SK-N-SH treated with all-trans-retinoic acid at 6 μM for 48 hours (cell line): ENCODE results near the gene DSCAM.

ENCODE experiments used
- ATAC-seq: fragments of 200-7000 bp; cut with Tn5 transposase; 3 replicates; pipeline ENCODE4 v1.9.1; 2020; ENCODE audit warnings: mild to moderate bottlenecking, moderate library complexity
- CSDC2 ChIP-seq: fragments of 250-450 bp; sonication (Bioruptor Pico); IDR thresholded peaks from 2 replicates; pipeline ENCODE4 v1.5.0; 2020; ENCODE audit warnings: mild to moderate bottlenecking, moderate library complexity
- ESRRG ChIP-seq: fragments of 250-450 bp; sonication (Bioruptor Pico); IDR thresholded peaks from 2 replicates; pipeline ENCODE4 v1.6.1; 2021; ENCODE audit warnings: mild to moderate bottlenecking
- GLIS3 ChIP-seq: fragments of 250-450 bp; sonication (Bioruptor Pico); IDR thresholded peaks from 2 replicates; pipeline ENCODE4 v1.5.0; 2020; ENCODE audit warnings: mild to moderate bottlenecking, moderate library complexity
- ISL1 ChIP-seq: fragments of 250-450 bp; sonication (Bioruptor Pico); IDR thresholded peaks from 2 replicates; pipeline ENCODE4 v2.1.2; 2022; ENCODE audit warnings: mild to moderate bottlenecking, moderate library complexity
- PPARA ChIP-seq: fragments of 250-450 bp; sonication (Bioruptor Pico); IDR thresholded peaks from 2 replicates; pipeline ENCODE4 v1.5.0; 2020; ENCODE audit warnings: mild to moderate bottlenecking, borderline replicate concordance
- RARB ChIP-seq: fragments of 250-450 bp; sonication (Bioruptor Pico); IDR thresholded peaks from 2 replicates; pipeline ENCODE4 v1.8.0; 2021; ENCODE audit warnings: mild to moderate bottlenecking, moderate library complexity
- SNAI2 ChIP-seq: fragments of 250-450 bp; sonication (Bioruptor Pico); IDR thresholded peaks from 2 replicates; pipeline ENCODE4 v1.5.0; 2020; ENCODE audit warnings: mild to moderate bottlenecking, moderate library complexity
- TOX ChIP-seq: fragments of 250-450 bp; sonication (Bioruptor Pico); IDR thresholded peaks from 2 replicates; pipeline ENCODE4 v1.8.0; 2021; ENCODE audit warnings: mild to moderate bottlenecking, moderate library complexity, borderline replicate concordance
- TSHZ2 ChIP-seq: fragments of 250-450 bp; sonication (Bioruptor Pico); IDR thresholded peaks from 2 replicates; pipeline ENCODE4 v1.5.0; 2020; ENCODE audit warnings: mild to moderate bottlenecking, moderate library complexity
- ZC3H10 ChIP-seq: fragments of 250-450 bp; sonication (Bioruptor Pico); IDR thresholded peaks from 2 replicates; pipeline ENCODE4 v1.5.1; 2021; ENCODE audit warnings: mild to moderate bottlenecking, moderate library complexity
- ZFP3 ChIP-seq: fragments of 250-450 bp; sonication (Bioruptor Pico); IDR thresholded peaks from 2 replicates; pipeline ENCODE4 v1.5.0; 2020; ENCODE audit warnings: mild to moderate bottlenecking, moderate library complexity
- ZFP30 ChIP-seq: fragments of 450-650 bp; formaldehyde crosslinking; IDR thresholded peaks from 2 replicates; pipeline ENCODE4 v1.5.0; 2022; ENCODE audit warnings: mild to moderate bottlenecking, moderate library complexity
- ZNF565 ChIP-seq: fragments of 450-650 bp; formaldehyde crosslinking; conservative IDR thresholded peaks from 2 replicates; pipeline ENCODE4 v1.5.0; 2020; ENCODE audit warnings: low read depth, mild to moderate bottlenecking, moderate library complexity
- ZNF70 ChIP-seq: fragments of 450-650 bp; formaldehyde crosslinking; IDR thresholded peaks from 2 replicates; pipeline ENCODE4 v1.5.0; 2020; ENCODE audit warnings: mild to moderate bottlenecking, moderate library complexity
- ZNF8 ChIP-seq: fragments of 450-650 bp; formaldehyde crosslinking; IDR thresholded peaks from 2 replicates; pipeline ENCODE4 v1.5.0; 2020; ENCODE audit warnings: mild to moderate bottlenecking, moderate library complexity
- TF ChIP-seq, protein P1 (sequence below): fragments of 250-450 bp; sonication (Bioruptor Pico); IDR thresholded peaks from 2 replicates; pipeline ENCODE4 v1.8.0; 2020; ENCODE audit warnings: mild to moderate bottlenecking, moderate library complexity, borderline replicate concordance
- TF ChIP-seq, protein P2 (sequence below): fragments of 250-450 bp; sonication (Bioruptor Pico); IDR thresholded peaks from 2 replicates; pipeline ENCODE4 v1.5.1; 2021; ENCODE audit warnings: mild to moderate bottlenecking, moderate library complexity
- TF ChIP-seq, protein P3 (sequence below): fragments of 250-450 bp; sonication (Bioruptor Pico); IDR thresholded peaks from 2 replicates; pipeline ENCODE4 v1.5.1; 2020; ENCODE audit warnings: low read depth, mild to moderate bottlenecking, moderate library complexity
- TF ChIP-seq, protein P4 (sequence below): fragments of 250-450 bp; sonication (Bioruptor Pico); IDR thresholded peaks from 2 replicates; pipeline ENCODE4 v1.8.0; 2021; ENCODE audit warnings: low read depth, mild to moderate bottlenecking, moderate library complexity, borderline replicate concordance

Gene DSCAM

DNA sequence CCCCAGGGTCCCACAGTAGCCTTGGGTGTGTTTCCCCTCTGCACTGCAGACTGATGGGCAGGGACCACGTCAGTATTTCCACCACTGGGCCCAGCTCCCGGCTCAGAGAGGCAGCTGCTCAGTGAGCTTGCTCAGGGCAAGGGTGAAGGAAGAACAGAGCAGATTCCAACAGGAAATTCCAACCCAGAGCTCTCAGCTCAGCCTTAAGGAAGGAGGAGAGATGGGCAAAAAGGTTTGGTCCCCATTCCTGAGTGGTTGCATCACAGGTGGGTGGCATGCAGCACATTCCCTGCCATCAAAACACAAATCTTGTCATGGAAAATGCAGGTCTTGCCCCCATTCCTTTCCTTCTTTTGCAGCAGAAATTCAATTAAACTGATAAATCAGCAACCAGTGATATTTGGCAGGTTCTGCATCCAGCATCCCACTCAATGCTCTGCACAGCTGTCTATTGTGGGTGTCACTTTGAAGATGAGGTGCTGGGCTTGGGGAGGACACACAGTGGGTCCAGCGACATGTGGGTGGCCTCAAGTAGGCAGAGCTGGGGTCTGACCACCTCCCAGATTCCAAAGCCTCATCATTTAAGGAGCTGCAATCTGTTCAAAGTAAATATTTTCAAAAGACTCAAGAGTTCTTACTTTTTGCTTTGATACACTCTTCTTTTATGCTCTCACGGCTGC is 315.4 kb downstream of the DSCAM start:
- ATAC-seq: no peak
- TF ChIP-seq CSDC2 (CRISPR knock-in tag): no peak
- TF ChIP-seq TOX: no peak

DNA sequence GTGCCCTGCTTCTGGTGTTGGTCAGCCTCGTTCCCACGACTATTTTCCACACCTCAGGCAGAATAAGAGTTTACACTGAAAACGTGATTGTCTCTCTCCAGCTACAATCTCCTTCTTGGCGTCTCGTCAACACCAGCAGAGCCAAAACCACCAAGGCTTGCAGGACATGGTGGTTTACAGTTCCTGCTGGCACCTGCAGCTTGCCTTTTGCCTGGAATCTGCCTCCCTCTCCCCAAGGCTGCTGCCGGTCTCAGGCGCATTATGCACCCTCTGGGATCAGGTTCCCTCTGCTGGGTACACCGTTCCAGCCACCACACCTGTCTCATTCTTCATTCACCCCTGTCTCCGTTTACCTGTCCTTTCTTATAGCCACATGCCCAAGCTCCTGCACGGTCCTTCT is 315.9 kb downstream of the DSCAM start:
- TF ChIP-seq ZFP30 (CRISPR knock-in tag) (no peak), ZFP3 (CRISPR knock-in tag) (no peak), ESRRG (CRISPR knock-in tag) (no peak), GLIS3 (CRISPR knock-in tag) (no peak), TOX (no peak), PPARA (no peak), ISL1 (CRISPR knock-in tag) (no peak), RARB (CRISPR knock-in tag) (no peak), ZNF8 (CRISPR knock-in tag) (no peak), CSDC2 (CRISPR knock-in tag) (no peak), SNAI2 (CRISPR knock-in tag) (no peak), ZNF70 (CRISPR knock-in tag) (no peak), ZNF565 (CRISPR knock-in tag) (no peak), ZC3H10 (CRISPR knock-in tag) (no peak)
- TF ChIP-seq, protein P1, sequence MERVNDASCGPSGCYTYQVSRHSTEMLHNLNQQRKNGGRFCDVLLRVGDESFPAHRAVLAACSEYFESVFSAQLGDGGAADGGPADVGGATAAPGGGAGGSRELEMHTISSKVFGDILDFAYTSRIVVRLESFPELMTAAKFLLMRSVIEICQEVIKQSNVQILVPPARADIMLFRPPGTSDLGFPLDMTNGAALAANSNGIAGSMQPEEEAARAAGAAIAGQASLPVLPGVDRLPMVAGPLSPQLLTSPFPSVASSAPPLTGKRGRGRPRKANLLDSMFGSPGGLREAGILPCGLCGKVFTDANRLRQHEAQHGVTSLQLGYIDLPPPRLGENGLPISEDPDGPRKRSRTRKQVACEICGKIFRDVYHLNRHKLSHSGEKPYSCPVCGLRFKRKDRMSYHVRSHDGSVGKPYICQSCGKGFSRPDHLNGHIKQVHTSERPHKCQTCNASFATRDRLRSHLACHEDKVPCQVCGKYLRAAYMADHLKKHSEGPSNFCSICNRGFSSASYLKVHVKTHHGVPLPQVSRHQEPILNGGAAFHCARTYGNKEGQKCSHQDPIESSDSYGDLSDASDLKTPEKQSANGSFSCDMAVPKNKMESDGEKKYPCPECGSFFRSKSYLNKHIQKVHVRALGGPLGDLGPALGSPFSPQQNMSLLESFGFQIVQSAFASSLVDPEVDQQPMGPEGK (CRISPR knock-in tag): no peak
- TF ChIP-seq, protein P2, sequence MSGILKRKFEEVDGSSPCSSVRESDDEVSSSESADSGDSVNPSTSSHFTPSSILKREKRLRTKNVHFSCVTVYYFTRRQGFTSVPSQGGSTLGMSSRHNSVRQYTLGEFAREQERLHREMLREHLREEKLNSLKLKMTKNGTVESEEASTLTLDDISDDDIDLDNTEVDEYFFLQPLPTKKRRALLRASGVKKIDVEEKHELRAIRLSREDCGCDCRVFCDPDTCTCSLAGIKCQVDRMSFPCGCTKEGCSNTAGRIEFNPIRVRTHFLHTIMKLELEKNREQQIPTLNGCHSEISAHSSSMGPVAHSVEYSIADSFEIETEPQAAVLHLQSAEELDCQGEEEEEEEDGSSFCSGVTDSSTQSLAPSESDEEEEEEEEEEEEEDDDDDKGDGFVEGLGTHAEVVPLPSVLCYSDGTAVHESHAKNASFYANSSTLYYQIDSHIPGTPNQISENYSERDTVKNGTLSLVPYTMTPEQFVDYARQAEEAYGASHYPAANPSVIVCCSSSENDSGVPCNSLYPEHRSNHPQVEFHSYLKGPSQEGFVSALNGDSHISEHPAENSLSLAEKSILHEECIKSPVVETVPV (CRISPR knock-in tag): no peak
- TF ChIP-seq, protein P3, sequence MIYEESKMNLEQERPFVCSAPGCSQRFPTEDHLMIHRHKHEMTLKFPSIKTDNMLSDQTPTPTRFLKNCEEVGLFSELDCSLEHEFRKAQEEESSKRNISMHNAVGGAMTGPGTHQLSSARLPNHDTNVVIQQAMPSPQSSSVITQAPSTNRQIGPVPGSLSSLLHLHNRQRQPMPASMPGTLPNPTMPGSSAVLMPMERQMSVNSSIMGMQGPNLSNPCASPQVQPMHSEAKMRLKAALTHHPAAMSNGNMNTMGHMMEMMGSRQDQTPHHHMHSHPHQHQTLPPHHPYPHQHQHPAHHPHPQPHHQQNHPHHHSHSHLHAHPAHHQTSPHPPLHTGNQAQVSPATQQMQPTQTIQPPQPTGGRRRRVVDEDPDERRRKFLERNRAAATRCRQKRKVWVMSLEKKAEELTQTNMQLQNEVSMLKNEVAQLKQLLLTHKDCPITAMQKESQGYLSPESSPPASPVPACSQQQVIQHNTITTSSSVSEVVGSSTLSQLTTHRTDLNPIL (CRISPR knock-in tag): no peak
- TF ChIP-seq, protein P4, sequence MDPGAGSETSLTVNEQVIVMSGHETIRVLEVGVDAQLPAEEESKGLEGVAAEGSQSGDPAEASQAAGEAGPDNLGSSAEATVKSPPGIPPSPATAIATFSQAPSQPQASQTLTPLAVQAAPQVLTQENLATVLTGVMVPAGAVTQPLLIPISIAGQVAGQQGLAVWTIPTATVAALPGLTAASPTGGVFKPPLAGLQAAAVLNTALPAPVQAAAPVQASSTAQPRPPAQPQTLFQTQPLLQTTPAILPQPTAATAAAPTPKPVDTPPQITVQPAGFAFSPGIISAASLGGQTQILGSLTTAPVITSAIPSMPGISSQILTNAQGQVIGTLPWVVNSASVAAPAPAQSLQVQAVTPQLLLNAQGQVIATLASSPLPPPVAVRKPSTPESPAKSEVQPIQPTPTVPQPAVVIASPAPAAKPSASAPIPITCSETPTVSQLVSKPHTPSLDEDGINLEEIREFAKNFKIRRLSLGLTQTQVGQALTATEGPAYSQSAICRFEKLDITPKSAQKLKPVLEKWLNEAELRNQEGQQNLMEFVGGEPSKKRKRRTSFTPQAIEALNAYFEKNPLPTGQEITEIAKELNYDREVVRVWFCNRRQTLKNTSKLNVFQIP: no peak
- ATAC-seq: no peak

- TF ChIP-seq, protein P3 (CRISPR knock-in tag): no peak
- no peak for TF ChIP-seq ZC3H10 (CRISPR knock-in tag)
- no peak for TF ChIP-seq SNAI2 (CRISPR knock-in tag)
- TF ChIP-seq TSHZ2: no peak
- TF ChIP-seq, all 23 proteins: peak for 0
- no peak for ATAC-seq
Measured at GRCh38 chr21:40517646-40518045, 329.3 kb downstream of the DSCAM start.
